ENCODE data around the gene HPX.

GRCh38 chr11:6488821-6489220, 48.0 kb upstream of the HPX start:
- TF ChIP-seq POLR2A (IDR thresholded peaks at IDR 0.05) (no peak), CTCF (IDR thresholded peaks at IDR 0.05) (no peak)
